ENCODE data around the gene ARHGEF7. TPM values are rescaled to one million over a fixed set of nuclear protein-coding genes. Genes with fewer than 3 reads are reported as not detected.

Gene ARHGEF7
- total RNA-seq, 1 experiment from 2014 or later: 100 TPM

- H2AFZ ChIP-seq (ENCODE audit: low read length): no peak overlapping the region
- no peak overlapping the region for H3K4me3 ChIP-seq (ENCODE audit: low read length)
- H3K4me2 ChIP-seq (ENCODE audit: low read depth, low read length, poor library complexity, severe bottlenecking): no peak overlapping the region
- peaks cover 5% of the 10 kb centered on the region for H3K4me1 ChIP-seq (ENCODE audit: low read length)
- no peak for DNase-seq
- H3K27ac ChIP-seq (ENCODE audit: low read length): no peak overlapping the region
- no peaks in the 10 kb centered on the region for H3K36me3 ChIP-seq (ENCODE audit: insufficient read depth, low read length)
- H3K9me2 ChIP-seq (replicated peaks; ENCODE audit: insufficient read depth, low read length): no peaks in the 10 kb centered on the region
- no peaks in the 10 kb centered on the region for H3K9me3 ChIP-seq (ENCODE audit: low read length)
- no peaks in the 10 kb centered on the region for H4K20me1 ChIP-seq (ENCODE audit: insufficient read depth, low read depth, low read length)
- H3K9ac ChIP-seq (ENCODE audit: low read length): no peak overlapping the region
- H3K27me3 ChIP-seq (ENCODE audit: low read length): no peaks in the 10 kb centered on the region
- H3K79me2 ChIP-seq (ENCODE audit: low read length): no peaks in the 10 kb centered on the region
Measured at GRCh38 chr13:111114362-111115060, 599 bp upstream of the ARHGEF7 start.

- no peak for DNase-seq
- Histone ChIP-seq H3K27me3 (ENCODE audit: low read length) (no peaks in the 10 kb centered on the region), H3K9ac (ENCODE audit: low read length) (no peak overlapping the region), H4K20me1 (ENCODE audit: insufficient read depth, low read depth, low read length) (no peaks in the 10 kb centered on the region), H3K9me3 (ENCODE audit: low read length) (no peaks in the 10 kb centered on the region), H3K4me2 (ENCODE audit: low read depth, low read length, poor library complexity, severe bottlenecking) (no peak overlapping the region), H3K79me2 (ENCODE audit: low read length) (no peaks in the 10 kb centered on the region), H3K27ac (ENCODE audit: low read length) (no peak overlapping the region), H3K4me3 (ENCODE audit: low read length) (no peak overlapping the region), H3K36me3 (ENCODE audit: insufficient read depth, low read length) (no peaks in the 10 kb centered on the region), H3K9me2 (replicated peaks; ENCODE audit: insufficient read depth, low read length) (no peaks in the 10 kb centered on the region), H2AFZ (ENCODE audit: low read length) (no peak overlapping the region), H3K4me1 (ENCODE audit: low read length) (peaks cover 5% of the 10 kb centered on the region)
Measured at GRCh38 chr13:111115965-111116521, 933 bp downstream of the ARHGEF7 start.

- H2AFZ ChIP-seq (ENCODE audit: low read length): no peak overlapping the region
- DNase-seq: no peak
- no peak overlapping the region for H3K27ac ChIP-seq (ENCODE audit: low read length)
- H3K9me2 ChIP-seq (replicated peaks; ENCODE audit: insufficient read depth, low read length): no peaks in the 10 kb centered on the region
- H4K20me1 ChIP-seq (ENCODE audit: insufficient read depth, low read depth, low read length): no peaks in the 10 kb centered on the region
- H3K79me2 ChIP-seq (ENCODE audit: low read length): no peaks in the 10 kb centered on the region
- H3K4me1 ChIP-seq (ENCODE audit: low read length): peaks cover 5% of the 10 kb centered on the region
- no peaks in the 10 kb centered on the region for H3K36me3 ChIP-seq (ENCODE audit: insufficient read depth, low read length)
- H3K4me2 ChIP-seq (ENCODE audit: low read depth, low read length, poor library complexity, severe bottlenecking): no peak overlapping the region
- H3K9me3 ChIP-seq (ENCODE audit: low read length): no peaks in the 10 kb centered on the region
- no peaks in the 10 kb centered on the region for H3K27me3 ChIP-seq (ENCODE audit: low read length)
- no peak overlapping the region for H3K9ac ChIP-seq (ENCODE audit: low read length)
- H3K4me3 ChIP-seq (ENCODE audit: low read length): no peak overlapping the region
Measured at GRCh38 chr13:111116856-111117255, 1.7 kb downstream of the ARHGEF7 start.

- no peak overlapping the region for H3K27ac ChIP-seq (ENCODE audit: low read length)
- H4K20me1 ChIP-seq (ENCODE audit: insufficient read depth, low read depth, low read length): no peaks in the 10 kb centered on the region
- H3K9ac ChIP-seq (ENCODE audit: low read length): no peak overlapping the region
- H3K4me1 ChIP-seq (ENCODE audit: low read length): peaks cover 5% of the 10 kb centered on the region
- H3K9me2 ChIP-seq (replicated peaks; ENCODE audit: insufficient read depth, low read length): no peaks in the 10 kb centered on the region
- no peaks in the 10 kb centered on the region for H3K27me3 ChIP-seq (ENCODE audit: low read length)
- H3K79me2 ChIP-seq (ENCODE audit: low read length): no peaks in the 10 kb centered on the region
- H2AFZ ChIP-seq (ENCODE audit: low read length): no peak overlapping the region
- H3K36me3 ChIP-seq (ENCODE audit: insufficient read depth, low read length): no peaks in the 10 kb centered on the region
- no peak for DNase-seq
- no peak overlapping the region for H3K4me2 ChIP-seq (ENCODE audit: low read depth, low read length, poor library complexity, severe bottlenecking)
- H3K9me3 ChIP-seq (ENCODE audit: low read length): no peaks in the 10 kb centered on the region
- no peak overlapping the region for H3K4me3 ChIP-seq (ENCODE audit: low read length)
Measured at GRCh38 chr13:111117289-111117688, 2.2 kb downstream of the ARHGEF7 start.

- Histone ChIP-seq H3K4me2 (ENCODE audit: low read depth, low read length, poor library complexity, severe bottlenecking) (no peak overlapping the region), H3K27me3 (ENCODE audit: low read length) (no peaks in the 10 kb centered on the region), H3K9me2 (replicated peaks; ENCODE audit: insufficient read depth, low read length) (no peaks in the 10 kb centered on the region)
Measured at GRCh38 chr13:111117961-111118360, 2.9 kb downstream of the ARHGEF7 start.

GRCh38 chr13:111118898-111119607 is 3.9 kb downstream of the ARHGEF7 start:
- no peak overlapping the region for H3K4me3 ChIP-seq (ENCODE audit: low read length)
- H3K27ac ChIP-seq (ENCODE audit: low read length): no peak overlapping the region
- no peaks in the 10 kb centered on the region for H3K9me3 ChIP-seq (ENCODE audit: low read length)
- H3K9me2 ChIP-seq (replicated peaks; ENCODE audit: insufficient read depth, low read length): no peaks in the 10 kb centered on the region
- H3K4me1 ChIP-seq (ENCODE audit: low read length): peaks cover 3% of the 10 kb centered on the region
- no peak overlapping the region for H3K4me2 ChIP-seq (ENCODE audit: low read depth, low read length, poor library complexity, severe bottlenecking)
- H3K79me2 ChIP-seq (ENCODE audit: low read length): no peaks in the 10 kb centered on the region
- no peaks in the 10 kb centered on the region for H3K27me3 ChIP-seq (ENCODE audit: low read length)
- DNase-seq: no peak
- H3K9ac ChIP-seq (ENCODE audit: low read length): no peak overlapping the region
- no peak overlapping the region for H2AFZ ChIP-seq (ENCODE audit: low read length)
- H3K36me3 ChIP-seq (ENCODE audit: insufficient read depth, low read length): no peaks in the 10 kb centered on the region
- no peaks in the 10 kb centered on the region for H4K20me1 ChIP-seq (ENCODE audit: insufficient read depth, low read depth, low read length)

More at GRCh38 chr13:111117961-111118360, 2.9 kb downstream of the ARHGEF7 start:
- DNase-seq: no peak
- H3K27ac ChIP-seq (ENCODE audit: low read length): no peak overlapping the region
- no peak overlapping the region for H2AFZ ChIP-seq (ENCODE audit: low read length)
- no peaks in the 10 kb centered on the region for H3K79me2 ChIP-seq (ENCODE audit: low read length)
- no peaks in the 10 kb centered on the region for H3K36me3 ChIP-seq (ENCODE audit: insufficient read depth, low read length)
- H3K9me3 ChIP-seq (ENCODE audit: low read length): no peaks in the 10 kb centered on the region
- peaks cover 5% of the 10 kb centered on the region for H3K4me1 ChIP-seq (ENCODE audit: low read length)
- no peaks in the 10 kb centered on the region for H4K20me1 ChIP-seq (ENCODE audit: insufficient read depth, low read depth, low read length)
- no peak overlapping the region for H3K9ac ChIP-seq (ENCODE audit: low read length)
- no peak overlapping the region for H3K4me3 ChIP-seq (ENCODE audit: low read length)

GRCh38 chr13:111119966-111120365 is 4.9 kb downstream of the ARHGEF7 start:
- no peaks in the 10 kb centered on the region for H3K9me3 ChIP-seq (ENCODE audit: low read length)
- H3K27me3 ChIP-seq (ENCODE audit: low read length): no peaks in the 10 kb centered on the region
- H3K27ac ChIP-seq (ENCODE audit: low read length): no peak overlapping the region
- no peaks in the 10 kb centered on the region for H3K36me3 ChIP-seq (ENCODE audit: insufficient read depth, low read length)
- H3K4me1 ChIP-seq (ENCODE audit: low read length): no peaks in the 10 kb centered on the region
- H3K9ac ChIP-seq (ENCODE audit: low read length): no peak overlapping the region
- no peak overlapping the region for H2AFZ ChIP-seq (ENCODE audit: low read length)
- H3K79me2 ChIP-seq (ENCODE audit: low read length): no peaks in the 10 kb centered on the region
- H3K9me2 ChIP-seq (replicated peaks; ENCODE audit: insufficient read depth, low read length): no peaks in the 10 kb centered on the region
- DNase-seq: no peak
- no peak overlapping the region for H3K4me3 ChIP-seq (ENCODE audit: low read length)
- no peaks in the 10 kb centered on the region for H4K20me1 ChIP-seq (ENCODE audit: insufficient read depth, low read depth, low read length)
- no peak overlapping the region for H3K4me2 ChIP-seq (ENCODE audit: low read depth, low read length, poor library complexity, severe bottlenecking)

- no peak overlapping the region for H3K9ac ChIP-seq (ENCODE audit: low read length)
- H3K36me3 ChIP-seq (ENCODE audit: insufficient read depth, low read length): no peaks in the 10 kb centered on the region
- H3K4me2 ChIP-seq (ENCODE audit: low read depth, low read length, poor library complexity, severe bottlenecking): no peak overlapping the region
- no peak for DNase-seq
- H3K9me3 ChIP-seq (ENCODE audit: low read length): no peaks in the 10 kb centered on the region
- no peaks in the 10 kb centered on the region for H4K20me1 ChIP-seq (ENCODE audit: insufficient read depth, low read depth, low read length)
- no peaks in the 10 kb centered on the region for H3K27me3 ChIP-seq (ENCODE audit: low read length)
- H3K4me3 ChIP-seq (ENCODE audit: low read length): no peak overlapping the region
- H3K27ac ChIP-seq (ENCODE audit: low read length): no peak overlapping the region
- no peaks in the 10 kb centered on the region for H3K4me1 ChIP-seq (ENCODE audit: low read length)
- no peaks in the 10 kb centered on the region for H3K9me2 ChIP-seq (replicated peaks; ENCODE audit: insufficient read depth, low read length)
- H3K79me2 ChIP-seq (ENCODE audit: low read length): no peaks in the 10 kb centered on the region
- H2AFZ ChIP-seq (ENCODE audit: low read length): no peak overlapping the region
Measured at GRCh38 chr13:111120422-111120821, 5.3 kb downstream of the ARHGEF7 start.

Data from Karpas-422 (cell line).